Hematopoietic multipotent progenitor cell treated with erythropoietin and hydrocortisone succinate and interleukin-3 and kit ligand, for 17 days (in vitro differentiated cells): ENCODE data around the gene ESPN.
"Not testable (repeated sequence)": the region's sequence is repeated elsewhere in the genome, so short reads cannot be mapped to it uniquely, and the experiment has no call there.

Experiments
- DNase-seq: peaks from one replicate; pipeline ENCODE4 v3.0.0-alpha.2; 2015; ENCODE audit warnings: low spot score

ESPN gene

GRCh38 chr1:6424619-6425593 lies at the start of gene ESPN:
ESPN (plus strand) TSS chr1:6424776; CDS start chr1:6424956, 180 bp downstream.
- peak; percentile 32 for DNase-seq

GRCh38 chr1:6378096-6378746 lies 46.4 kb upstream of the ESPN start:
- DNase-seq: no peak

- DNase-seq: no peak
These were observed 44.5 kb upstream of the ESPN start for GRCh38 chr1:6380037-6380436.

- no peak for DNase-seq
These were observed 40.4 kb upstream of the ESPN start for GRCh38 chr1:6384135-6384534.

GRCh38 chr1:6384962-6385361 lies 39.6 kb upstream of the ESPN start:
- no peak for DNase-seq

- DNase-seq: no peak
These were observed 38.9 kb upstream of the ESPN start for GRCh38 chr1:6385488-6386191.

GRCh38 chr1:6386371-6386949 lies 38.1 kb upstream of the ESPN start:
- no peak for DNase-seq

- DNase-seq: no peak
These were observed 34.6 kb upstream of the ESPN start for GRCh38 chr1:6389971-6390370.

- no peak for DNase-seq
These were observed 32.4 kb upstream of the ESPN start for GRCh38 chr1:6391951-6392808.

GRCh38 chr1:6392809-6393399 lies 31.7 kb upstream of the ESPN start:
- DNase-seq: no peak

- DNase-seq: peak; percentile 82
These were observed 31.0 kb upstream of the ESPN start, which contains the start of gene ACOT7 for GRCh38 chr1:6393400-6394187. ACOT7 (minus strand) TSS chr1:6393767; CDS start chr1:6393399, 368 bp downstream.

GRCh38 chr1:6395130-6395529 lies 29.4 kb upstream of the ESPN start:
- DNase-seq: not testable (repeated sequence)

GRCh38 chr1:6395781-6396244 lies 28.8 kb upstream of the ESPN start:
- DNase-seq: not testable (repeated sequence)

GRCh38 chr1:6396998-6397397 lies 27.6 kb upstream of the ESPN start:
- DNase-seq: no peak

- no peak for DNase-seq
These were observed 26.6 kb upstream of the ESPN start for GRCh38 chr1:6397844-6398441.

- DNase-seq: no peak
These were observed 25.3 kb upstream of the ESPN start for GRCh38 chr1:6399294-6399693.

GRCh38 chr1:6401673-6402072 lies 22.9 kb upstream of the ESPN start:
- DNase-seq: no peak

GRCh38 chr1:6408023-6408422 lies 16.6 kb upstream of the ESPN start:
- no peak for DNase-seq

- no peak for DNase-seq
These were observed 15.5 kb upstream of the ESPN start for GRCh38 chr1:6409053-6409452.
